AG04450 (cell line): ENCODE data around the gene SMCO2. TPM values are rescaled to one million over a fixed set of nuclear protein-coding genes. Genes with fewer than 3 reads are reported as not detected.

Source experiments
- CTCF ChIA-PET: fragments of 300-600, 350-600 bp; formaldehyde crosslinking; extraction: SDS; loops from one replicate; lab custom pipeline; 2022; ENCODE audit warnings: antibody characterized with exemption, inconsistent platforms; lab: Charles Lee
- POLR2A ChIA-PET: fragments of 350-600 bp; formaldehyde crosslinking; extraction: SDS; loops from one replicate; lab custom pipeline; 2021; ENCODE audit warnings: antibody characterized with exemption, inconsistent platforms; lab: Yijun Ruan, JAX
- DNase-seq: peaks from one replicate; pipeline ENCODE4 v3.0.0-alpha.2; 2011; ENCODE audit warnings: low read depth, low spot score
- H3K27ac ChIP-seq: one replicate; pipeline ENCODE4 v1.5.1; 2012; ENCODE audit warnings: low read depth, low read length, control low read depth
- H3K27me3 ChIP-seq: one replicate; pipeline ENCODE4 v1.6.0; 2012; ENCODE audit warnings: low read length; ENCODE audit not compliant: control insufficient read depth, insufficient read depth
- H3K4me3 ChIP-seq: 2 replicates; pipeline ENCODE4 v1.5.1; 2011; ENCODE audit warnings: mild to moderate bottlenecking, low read depth, low read length, control low read depth
- H3K9me3 ChIP-seq: 2 replicates; pipeline ENCODE4 v1.5.1; 2012; ENCODE audit warnings: low read length; ENCODE audit not compliant: control insufficient read depth, insufficient read depth
- CTCF ChIP-seq: IDR thresholded peaks from 2 replicates; pipeline ENCODE4 v1.5.1; 2011; ENCODE audit warnings: low read depth, low read length, control low read depth, inconsistent platforms
- polyA plus RNA-seq: library from polyadenylated mRNA; depleted of rRNA; stranded (reverse); fragments of >200 nt; gene quantifications from 2 replicates; pipeline ENCODE4 v1.2.3, GENCODE V29; 2011

The SMCO2 gene
- polyA plus RNA-seq, 1 experiment, result 0.55 TPM

DNA sequence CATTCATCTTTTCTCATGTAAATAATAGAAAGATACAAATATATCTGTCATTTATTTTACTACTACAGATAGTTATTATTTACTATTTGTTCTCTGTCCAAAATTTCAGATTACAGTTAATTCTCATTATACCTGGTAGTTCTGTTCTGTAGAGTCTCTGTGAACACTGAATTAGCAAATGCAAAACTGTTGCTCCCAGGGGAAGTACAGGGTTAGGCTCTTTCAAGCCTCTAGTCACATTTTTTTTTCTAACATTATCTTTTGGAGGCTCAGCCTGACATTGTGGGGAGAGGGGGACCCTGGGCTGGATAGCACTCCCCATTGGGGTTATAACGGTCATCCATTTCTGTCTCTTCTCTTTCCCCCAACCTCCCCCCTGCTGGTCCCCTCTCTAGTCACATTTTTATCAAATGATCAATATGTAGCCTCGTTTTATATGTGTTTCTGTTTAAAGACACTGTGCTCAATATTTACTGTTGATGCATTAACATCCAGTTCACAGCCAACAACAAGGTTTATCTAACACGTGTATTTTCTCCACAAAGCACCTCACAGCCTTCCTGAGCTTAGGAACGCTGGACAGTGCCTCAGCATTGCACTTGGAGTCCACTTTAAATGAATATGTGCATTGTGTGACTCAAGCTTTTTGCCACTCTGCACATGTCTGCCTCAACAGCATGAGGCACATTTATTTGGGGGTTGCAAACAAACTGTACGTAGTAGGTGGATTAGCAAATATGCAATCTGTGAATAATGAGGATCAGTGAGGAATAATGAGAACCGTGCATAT lies 4.7 kb downstream of the SMCO2 start:
- TF ChIP-seq CTCF, result no peak
- ChIA-PET CTCF (interaction anchor here (1.1 kb wide), 1 partner anchor 17 kb away, joined by 4 read pairs; no protein-coding TSS in a partner anchor), POLR2A (no interaction called here)
- no peaks in the 10 kb centered on the region for H3K27me3 ChIP-seq
- DNase-seq, result no peak
- no peak overlapping the region for H3K27ac ChIP-seq
- no peak overlapping the region for H3K4me3 ChIP-seq
- no peaks in the 10 kb centered on the region for H3K9me3 ChIP-seq

- no peaks in the 10 kb centered on the region for H3K27me3 ChIP-seq
- H3K27ac ChIP-seq, result no peak overlapping the region
- ChIA-PET POLR2A (no interaction called here), CTCF (interaction anchor here (0.5 kb wide), 1 partner anchor 159 kb away, joined by 5 read pairs; no protein-coding TSS in a partner anchor)
- no peak for DNase-seq
- TF ChIP-seq CTCF, result no peak
- no peak overlapping the region for H3K4me3 ChIP-seq
- no peaks in the 10 kb centered on the region for H3K9me3 ChIP-seq
These were observed 6.9 kb downstream of the SMCO2 start for GRCh38 chr12:27453421-27453820.

DNA sequence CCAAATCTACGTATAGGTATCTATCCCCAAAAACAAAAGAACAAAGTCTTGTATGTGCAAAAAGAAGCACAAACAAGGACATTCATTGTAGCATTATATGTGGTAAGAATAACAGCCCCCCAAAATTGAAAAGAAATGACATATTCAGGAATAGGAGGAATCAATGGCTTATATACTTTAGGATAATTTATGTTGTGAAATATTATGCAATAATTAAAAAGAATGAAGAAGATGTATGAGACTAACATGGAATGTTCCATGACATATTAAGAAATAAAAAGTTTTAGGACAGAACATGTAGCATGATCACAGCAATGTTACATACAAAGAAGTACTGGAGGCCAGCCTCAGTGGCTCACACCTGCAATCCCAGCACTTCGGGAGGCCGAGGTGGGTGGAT lies 9.1 kb downstream of the SMCO2 start:
- Histone ChIP-seq H3K4me3 (no peak overlapping the region), H3K27me3 (no peaks in the 10 kb centered on the region), H3K27ac (no peak overlapping the region), H3K9me3 (no peaks in the 10 kb centered on the region)
- no peak for DNase-seq
- CTCF ChIA-PET, result no interaction called here
- no peak for TF ChIP-seq CTCF
- POLR2A ChIA-PET, result no interaction called here

- DNase-seq, result no peak
- Histone ChIP-seq H3K4me3 (no peak overlapping the region), H3K27ac (no peak overlapping the region), H3K9me3 (no peaks in the 10 kb centered on the region), H3K27me3 (no peaks in the 10 kb centered on the region)
- ChIA-PET POLR2A (no interaction called here), CTCF (no interaction called here)
- no peak for TF ChIP-seq CTCF
These were observed 10.1 kb downstream of the SMCO2 start for GRCh38 chr12:27456618-27457017.

DNA sequence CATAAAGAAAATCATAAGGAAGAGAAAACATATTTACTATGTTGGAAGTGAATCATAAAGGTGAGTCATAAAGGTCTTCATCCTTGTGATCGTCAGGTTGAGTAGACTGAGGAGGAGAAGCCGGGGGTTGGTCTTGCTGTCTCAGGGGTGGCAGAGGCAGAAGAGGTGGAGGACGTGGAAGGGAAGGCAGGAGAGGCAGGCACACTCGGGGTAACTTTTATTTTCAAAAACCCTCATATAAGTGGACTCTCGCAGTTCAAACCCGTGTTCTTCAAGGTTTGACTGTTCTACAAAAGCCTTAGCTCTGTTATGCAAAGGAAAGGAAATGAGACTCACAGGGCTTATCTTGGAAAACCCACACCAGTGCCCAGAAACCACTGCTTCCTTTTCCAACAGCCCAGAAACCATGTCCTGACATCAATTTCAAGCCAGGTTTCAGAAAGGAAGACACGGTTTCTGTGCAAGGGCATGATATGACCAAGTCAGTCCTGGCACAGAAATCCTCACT lies 14.0 kb downstream of the SMCO2 start:
- Histone ChIP-seq H3K4me3 (no peak overlapping the region), H3K9me3 (no peaks in the 10 kb centered on the region), H3K27me3 (no peaks in the 10 kb centered on the region), H3K27ac (no peak overlapping the region)
- no peak for DNase-seq
- ChIA-PET POLR2A (no interaction called here), CTCF (interaction anchor here (1.5 kb wide), 1 partner anchor 24 kb away, joined by 4 read pairs; no protein-coding TSS in a partner anchor)
- no peak for TF ChIP-seq CTCF
